Activated CD4-positive, CD25-positive, alpha-beta regulatory T cell treated with anti-CD3 and anti-CD28 coated beads, Interleukin-2, amount 50 U/mL, for 72 hours (primary cell): Measurements from ENCODE around the gene GABARAPL2.
"Not testable (repeated sequence)": the region's sequence is repeated elsewhere in the genome, so short reads cannot be mapped to it uniquely, and the experiment has no call there.

ENCODE experiments used
- DNase-seq: peaks from one replicate; pipeline ENCODE4 v3.0.0; 2021

GABARAPL2 gene

GRCh38 chr16:75555213-75555706 lies 10.9 kb upstream of the GABARAPL2 start:
- DNase-seq, result no peak

- peak; percentile 94 for DNase-seq
Observed at GRCh38 chr16:75555707-75556430, 10.3 kb upstream of the GABARAPL2 start, which contains the start of gene TMEM231. Gene TMEM231, minus strand, starts transcription at chr16:75556252. Its CDS starts 43 bp downstream, at chr16:75556209.

DNA sequence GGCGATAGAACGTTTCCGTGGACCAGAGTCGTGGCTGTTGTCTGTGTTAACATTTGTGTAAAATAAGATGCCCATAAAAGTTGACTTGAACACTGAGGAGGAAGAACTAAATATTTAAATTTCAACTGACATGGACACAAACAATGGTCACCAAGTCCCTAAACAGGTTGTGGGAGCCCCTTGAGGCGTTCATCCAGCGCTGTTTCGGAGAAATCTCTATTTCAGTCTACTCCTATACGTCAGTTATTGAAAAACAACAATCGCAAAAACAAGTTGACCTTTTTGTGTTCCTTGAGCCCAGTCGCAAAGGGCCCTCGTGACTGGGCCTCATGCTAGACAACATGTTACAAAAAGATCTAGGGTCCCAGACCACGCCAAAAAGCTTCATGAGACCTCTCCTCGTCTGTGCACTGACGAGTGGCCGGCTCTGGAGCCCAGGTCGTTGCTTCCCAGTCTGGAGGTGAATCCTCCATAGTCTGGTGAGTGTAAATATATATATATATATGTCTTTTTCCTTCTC lies 9.7 kb upstream of the GABARAPL2 start:
- DNase-seq, result no peak

DNA sequence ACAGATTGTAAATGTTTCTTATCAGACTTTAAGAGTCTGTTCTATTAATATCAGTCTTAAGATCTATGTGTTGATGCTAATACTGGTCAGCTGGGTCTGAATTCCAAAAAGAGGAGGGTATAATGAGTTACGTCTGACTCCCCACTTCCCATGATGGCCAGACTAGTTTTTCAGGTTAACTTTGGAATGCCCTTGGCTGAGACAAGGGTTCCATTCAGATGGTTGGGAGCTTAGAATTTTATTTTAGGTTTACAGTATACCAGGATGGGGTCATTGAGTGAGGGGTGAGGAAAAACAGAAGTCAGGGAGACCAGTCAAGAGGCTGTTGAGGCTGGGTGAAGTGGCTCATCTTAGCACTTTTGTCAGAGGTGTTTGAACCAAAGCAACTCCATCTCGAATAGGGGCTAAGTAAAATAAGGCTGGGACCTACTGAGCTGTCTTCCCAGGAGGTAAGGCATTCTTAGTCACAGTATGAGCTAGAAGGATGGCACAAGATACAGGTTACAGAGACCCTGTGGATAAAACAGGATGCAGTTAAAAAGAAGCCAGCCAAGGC lies 7.3 kb upstream of the GABARAPL2 start:
- DNase-seq, result no peak

DNA sequence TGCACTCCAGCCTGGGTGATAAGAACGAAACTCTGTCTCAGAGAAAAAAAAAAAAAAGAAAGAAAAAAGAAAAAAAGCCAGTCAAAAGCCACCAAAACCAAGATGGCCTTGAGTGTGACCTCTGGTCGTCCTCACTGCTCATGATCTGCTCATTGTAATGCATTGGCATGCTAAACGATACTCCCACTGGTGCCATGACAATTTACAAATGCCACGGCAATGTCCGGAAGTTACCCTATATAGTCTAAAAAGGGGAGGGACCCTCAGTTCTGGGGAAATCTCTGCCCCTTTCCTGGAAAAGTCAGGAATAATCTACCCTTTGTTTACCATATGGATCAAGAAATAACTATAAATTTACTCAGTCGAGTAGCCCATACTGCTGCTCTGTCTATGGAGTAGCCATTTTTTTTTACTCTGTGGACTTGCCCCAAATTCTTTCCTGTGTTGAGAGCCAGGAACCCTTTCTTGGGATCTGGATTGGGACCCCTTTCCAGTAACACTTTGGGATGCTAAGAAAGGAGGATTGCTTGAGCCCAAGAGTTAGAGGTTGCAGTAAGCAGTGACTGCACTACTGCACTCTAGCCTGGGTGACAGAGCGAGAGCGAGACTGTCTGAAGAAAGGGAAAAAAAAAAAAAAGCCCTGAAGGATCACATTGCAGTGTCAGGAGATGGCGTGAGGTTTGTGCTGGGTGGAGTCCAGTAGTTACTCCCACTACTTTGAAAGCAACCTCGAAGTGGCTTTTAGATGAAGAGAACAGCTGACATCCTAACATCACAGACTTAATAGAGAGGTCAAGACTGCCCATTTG lies 6.4 kb upstream of the GABARAPL2 start:
- no peak for DNase-seq

GRCh38 chr16:75565640-75566039 lies 539 bp upstream of the GABARAPL2 start:
- DNase-seq, result no peak

- DNase-seq, result no peak
Observed at GRCh38 chr16:75566758-75567255, 628 bp downstream of the GABARAPL2 start.

DNA sequence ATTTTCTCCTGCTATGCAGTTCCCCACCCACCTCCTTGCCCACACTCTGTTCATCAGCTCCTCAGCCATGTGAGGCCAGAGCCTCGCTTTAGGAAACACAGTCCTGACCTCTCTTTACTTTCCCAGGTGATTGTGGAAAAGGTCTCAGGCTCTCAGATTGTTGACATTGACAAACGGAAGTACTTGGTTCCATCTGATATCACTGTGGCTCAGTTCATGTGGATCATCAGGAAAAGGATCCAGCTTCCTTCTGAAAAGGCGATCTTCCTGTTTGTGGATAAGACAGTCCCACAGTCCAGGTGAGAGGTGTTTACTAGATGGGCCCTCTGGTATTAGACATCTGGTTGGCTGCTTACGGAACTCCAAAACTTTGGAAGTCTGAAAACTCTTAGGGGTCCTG lies 1.7 kb downstream of the GABARAPL2 start:
- DNase-seq, result no peak

- no peak for DNase-seq
Observed at GRCh38 chr16:75570396-75571065, 4.4 kb downstream of the GABARAPL2 start.

GRCh38 chr16:75572864-75573542 lies 6.8 kb downstream of the GABARAPL2 start:
- DNase-seq, result no peak

DNA sequence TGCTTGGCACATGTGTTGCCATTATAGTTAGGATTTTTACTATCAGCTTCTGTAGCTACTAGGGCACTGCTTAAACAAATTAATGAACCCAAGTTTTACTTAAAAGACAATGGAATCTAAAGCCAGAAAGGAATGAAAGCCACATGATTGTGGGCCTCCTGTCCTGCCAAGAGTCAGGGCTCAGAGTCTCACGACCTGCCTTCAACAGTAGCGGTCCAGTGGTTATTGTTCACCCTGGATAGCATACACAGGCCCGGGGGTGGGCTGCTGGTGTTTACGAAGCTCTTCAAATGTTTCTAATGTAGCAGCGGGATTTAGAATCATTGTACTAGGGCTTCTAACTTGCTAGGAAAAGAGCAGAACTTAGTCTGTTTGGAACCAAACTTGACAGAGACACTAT lies 7.8 kb downstream of the GABARAPL2 start:
- no peak for DNase-seq

DNA sequence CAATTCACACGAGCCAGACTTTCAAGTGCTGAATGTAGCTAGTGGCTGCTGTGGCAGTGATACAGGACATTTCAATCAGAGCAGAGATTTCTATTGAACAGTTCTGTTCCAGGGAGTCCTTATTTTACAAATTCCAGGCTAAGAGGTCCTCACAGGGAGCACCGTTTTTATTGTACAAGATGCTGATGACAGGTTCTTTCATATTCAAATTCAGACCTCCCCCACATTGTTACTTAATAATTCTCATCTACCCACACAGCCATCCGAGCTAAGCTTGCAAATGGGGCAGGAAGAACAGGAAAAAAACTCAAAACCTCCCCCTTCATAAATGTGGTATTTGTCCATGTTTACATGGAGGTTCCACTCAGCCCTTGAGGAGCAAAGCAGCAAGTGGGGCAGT lies 9.8 kb downstream of the GABARAPL2 start:
- no peak for DNase-seq

DNA sequence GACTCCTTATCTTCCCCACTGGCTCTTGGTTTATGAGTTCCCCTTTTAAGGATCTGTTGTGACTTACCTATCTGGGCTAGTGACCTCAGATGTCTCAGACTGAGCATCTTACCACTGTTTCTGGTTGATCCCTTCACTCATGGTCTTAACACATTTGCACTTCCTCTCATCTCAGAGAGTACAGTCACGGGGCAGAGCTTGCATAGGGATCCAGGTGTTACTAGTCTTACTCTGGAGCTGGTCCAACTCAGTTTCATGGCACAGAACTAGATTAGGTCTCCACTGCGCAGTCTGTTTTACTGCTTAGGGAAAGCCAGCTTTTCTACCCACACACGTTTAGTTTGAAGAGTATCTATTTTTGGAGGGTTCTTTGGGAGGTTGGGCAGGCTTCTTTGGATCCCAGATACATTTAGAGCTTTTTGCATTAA lies 10.2 kb downstream of the GABARAPL2 start:
- DNase-seq, result no peak

- DNase-seq, result no peak
Observed at GRCh38 chr16:75578212-75578611, 12.0 kb downstream of the GABARAPL2 start.

GRCh38 chr16:75578725-75579124 lies 12.5 kb downstream of the GABARAPL2 start:
- no peak for DNase-seq

GRCh38 chr16:75579281-75579834 lies 13.2 kb downstream of the GABARAPL2 start:
- DNase-seq, result no peak

GRCh38 chr16:75584108-75584507 lies 17.9 kb downstream of the GABARAPL2 start:
- DNase-seq, result no peak

DNA sequence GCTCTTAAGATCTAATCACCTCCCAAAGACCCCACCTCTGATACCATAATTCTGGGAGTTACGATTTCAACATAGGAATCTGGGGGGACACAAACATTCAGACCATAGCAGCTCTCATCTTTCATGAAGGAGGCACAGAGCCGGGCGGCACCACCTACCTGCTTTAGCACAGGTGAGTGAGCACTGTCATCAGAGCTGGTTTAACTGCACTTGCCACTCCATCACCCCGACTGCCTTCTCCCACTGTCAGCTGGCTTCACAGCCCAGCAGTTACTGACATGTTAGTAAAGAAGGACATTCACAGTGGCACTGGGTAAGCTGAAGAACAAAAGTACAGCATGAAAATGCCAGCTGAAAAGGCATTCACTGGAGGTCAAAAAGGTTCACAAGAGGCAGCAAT lies 22.5 kb downstream of the GABARAPL2 start:
- DNase-seq, result no peak

GRCh38 chr16:75589306-75589705 lies 23.1 kb downstream of the GABARAPL2 start:
- DNase-seq, result no peak

DNA sequence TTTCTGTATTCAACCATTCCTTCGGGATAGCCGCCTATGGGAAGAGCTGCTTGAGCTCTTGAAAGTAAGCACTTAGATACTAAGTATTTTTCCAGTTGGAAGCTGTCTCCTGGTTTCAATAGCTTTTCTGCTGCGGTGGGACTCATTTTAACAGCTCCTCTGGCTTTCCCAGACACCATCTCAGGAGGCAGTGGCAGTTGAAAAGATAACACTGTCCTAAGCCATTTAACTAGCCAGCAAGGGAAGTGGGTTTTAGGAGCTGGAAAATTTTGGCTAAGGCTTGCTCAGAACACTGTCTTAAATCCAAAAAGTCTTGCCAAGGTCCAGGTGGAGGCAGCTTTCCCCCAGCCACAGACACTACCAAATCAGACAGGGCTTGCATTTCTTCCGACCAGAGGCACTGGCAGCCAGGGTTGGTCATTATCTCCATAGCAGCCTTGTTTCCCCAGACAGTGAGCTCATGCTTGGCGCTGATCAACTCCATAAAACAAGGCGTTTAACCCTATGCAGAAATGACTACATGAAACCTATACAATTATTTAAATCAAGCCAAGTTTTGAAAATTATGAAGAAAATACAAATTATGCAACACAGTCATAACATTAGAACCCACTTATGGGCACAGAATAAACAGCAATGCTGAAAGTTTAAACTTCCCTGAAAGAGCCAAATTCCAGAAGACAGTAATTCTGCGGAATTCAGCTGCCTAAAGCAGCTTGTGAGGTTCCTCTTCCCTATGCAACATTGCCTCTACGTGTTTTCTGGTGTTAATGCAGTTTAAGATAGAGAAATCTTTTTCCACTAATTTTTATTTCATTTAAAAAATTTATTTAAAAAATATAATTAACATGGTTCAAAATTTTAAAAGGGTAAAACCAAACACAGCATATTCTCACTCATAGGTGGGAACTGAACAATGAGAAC lies 25.0 kb downstream of the GABARAPL2 start:
- DNase-seq, result no peak

- DNase-seq, result not testable (repeated sequence)
Observed at GRCh38 chr16:75591927-75592326, 25.7 kb downstream of the GABARAPL2 start.
